Muscle layer of duodenum (tissue), 2 donors: ENCODE results near the gene DEGS2.

ENCODE experiments used
- H3K27ac ChIP-seq: one replicate; pipeline ENCODE4 v1.7.0; 2013; ENCODE audit warnings: mild to moderate bottlenecking, low read length
- H3K27me3 ChIP-seq: one replicate; pipeline ENCODE4 v1.7.0; 2013; ENCODE audit warnings: low read depth, mild to moderate bottlenecking, control low read depth, low read length
- H3K36me3 ChIP-seq, 2 donors: one replicate each; pipeline ENCODE4 v1.7.0; 2013; ENCODE audit warnings: low read length in 2 of 2, control low read depth in 1 of 2, mild to moderate bottlenecking in 1 of 2; ENCODE audit not compliant: insufficient read depth in 2 of 2, control insufficient read depth in 1 of 2
- H3K4me1 ChIP-seq, 2 donors: one replicate each; pipeline ENCODE4 v1.7.0; 2013; ENCODE audit warnings: low read length in 2 of 2, mild to moderate bottlenecking in 2 of 2, control low read depth in 1 of 2, moderate library complexity in 1 of 2; ENCODE audit not compliant: insufficient read depth in 2 of 2, control insufficient read depth in 1 of 2
- H3K4me3 ChIP-seq, 2 donors: one replicate each; pipeline ENCODE4 v1.7.0; 2013; ENCODE audit warnings: low read length in 2 of 2, low read depth in 1 of 2, mild to moderate bottlenecking in 1 of 2
- H3K9me3 ChIP-seq, 2 donors: one replicate each; pipeline ENCODE4 v1.7.0; 2013; ENCODE audit warnings: low read length in 2 of 2, control low read depth in 1 of 2, mild to moderate bottlenecking in 1 of 2; ENCODE audit not compliant: control insufficient read depth in 1 of 2
- donor health status: healthy.

The DEGS2 gene

DNA sequence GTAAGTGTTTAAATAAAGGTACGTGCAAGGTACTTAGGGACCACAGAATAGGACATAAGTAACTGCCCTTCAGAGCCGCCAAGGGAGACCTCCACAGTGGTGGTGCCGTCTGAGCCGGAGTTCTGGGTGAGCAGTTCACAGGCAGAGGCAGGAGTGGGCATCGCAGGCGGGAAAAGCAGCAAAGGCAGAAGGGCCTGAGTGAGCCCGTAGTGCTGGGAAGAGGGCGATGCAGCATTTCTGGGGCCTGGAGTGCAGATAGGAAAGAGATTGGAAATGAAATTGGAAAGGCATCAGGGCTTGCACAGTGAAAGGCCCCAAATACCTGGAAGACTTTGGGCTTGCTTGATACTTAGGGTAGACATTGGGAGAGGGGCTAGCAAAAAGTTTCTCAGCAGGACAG is 61.3 kb downstream of the DEGS2 start:
- no peaks in the 10 kb centered on the region for H3K27me3 ChIP-seq

GRCh38 chr14:100096656-100097055 is 62.8 kb downstream of the DEGS2 start:
- Histone ChIP-seq H3K36me3 (peaks cover 14 to 17% of the 10 kb centered on the region in 2 donors), H3K4me3 (no peak overlapping the region), H3K4me1 (no peaks in the 10 kb centered on the region), H3K9me3 (no peaks in the 10 kb centered on the region), H3K27ac (no peak overlapping the region), H3K27me3 (no peaks in the 10 kb centered on the region)

More for the DNA sequence above, 61.3 kb downstream of the DEGS2 start:
- H3K4me1 ChIP-seq = peaks cover 0 to 7% of the 10 kb centered on the region in 2 donors
- H3K9me3 ChIP-seq = no peaks in the 10 kb centered on the region
- no peak overlapping the region for H3K4me3 ChIP-seq
- H3K27ac ChIP-seq = no peak overlapping the region
- H3K36me3 ChIP-seq = peaks cover 14 to 17% of the 10 kb centered on the region in 2 donors
